ENCODE results near the gene ZFC3H1. TPM values are rescaled to one million over a fixed set of nuclear protein-coding genes. Genes with fewer than 3 reads are reported as not detected.

Gene ZFC3H1
- total and polyA plus RNA-seq, 2 of the 13 experiments (the other 11 are each of a cell fraction or from before 2014, with no cell fraction given), result 17.1 to 38.3 TPM

GRCh38 chr12:71591601-71592000, 72.0 kb downstream of the ZFC3H1 start:
- BruUV-seq (replicated peaks), result no TSS peak
- no peaks in the 10 kb centered on the region for H3K9me3 ChIP-seq (ENCODE audit: low read length)
- 10% methylated on average over 2 of the region's 2 CpGs for WGBS (ENCODE audit: low lambda C conversion rate)
- ChIA-PET CTCF (ENCODE audit: low intra/inter-chr PET ratio, low total read pairs) (no interaction called here), POLR2A (no interaction called here)
- peaks cover 19% of the 10 kb centered on the region for H3K4me1 ChIP-seq (ENCODE audit: insufficient read depth, low read length)
- no peaks in the 10 kb centered on the region for H3K36me3 ChIP-seq (replicated peaks in 1 of 2; ENCODE audit: control insufficient read depth in 1 of 2, insufficient read depth in 2 of 2, low read length in 2 of 2)
- no peak for TF ChIP-seq SAFB2 (CRISPR knock-in tag; IDR thresholded peaks at IDR 0.05; ENCODE audit: borderline replicate concordance, low read depth)
- no peak for TF ChIP-seq SNAI1 (CRISPR knock-in tag; IDR thresholded peaks at IDR 0.05; ENCODE audit: borderline replicate concordance)
- no peak for TF ChIP-seq EP300 (IDR thresholded peaks at IDR 0.05; ENCODE audit: low read depth in 2 of 2, low read length in 2 of 2)
- no peak for TF ChIP-seq EP300 (CRISPR knock-in tag; IDR thresholded peaks at IDR 0.05; ENCODE audit: borderline replicate concordance)
- TF ChIP-seq ZNF552 (CRISPR knock-in tag; IDR thresholded peaks at IDR 0.05; ENCODE audit: borderline replicate concordance), result no peak
- no peak for TF ChIP-seq ZNF75D (CRISPR knock-in tag; IDR thresholded peaks at IDR 0.05; ENCODE audit: borderline replicate concordance)
- no peak for TF ChIP-seq ZNF207 (IDR thresholded peaks at IDR 0.05; ENCODE audit: borderline replicate concordance)
- TF ChIP-seq PAWR (CRISPR knock-in tag; IDR thresholded peaks at IDR 0.05; ENCODE audit: borderline replicate concordance), result no peak
- no peak for TF ChIP-seq PTBP1 (IDR thresholded peaks at IDR 0.05; ENCODE audit: low read depth, low read length, poor library complexity, severe bottlenecking)
- TF ChIP-seq MAFG (CRISPR knock-in tag; IDR thresholded peaks at IDR 0.05), result no peak
- TF ChIP-seq KLF16 (CRISPR knock-in tag; IDR thresholded peaks at IDR 0.05), result no peak
- TF ChIP-seq, protein P1, sequence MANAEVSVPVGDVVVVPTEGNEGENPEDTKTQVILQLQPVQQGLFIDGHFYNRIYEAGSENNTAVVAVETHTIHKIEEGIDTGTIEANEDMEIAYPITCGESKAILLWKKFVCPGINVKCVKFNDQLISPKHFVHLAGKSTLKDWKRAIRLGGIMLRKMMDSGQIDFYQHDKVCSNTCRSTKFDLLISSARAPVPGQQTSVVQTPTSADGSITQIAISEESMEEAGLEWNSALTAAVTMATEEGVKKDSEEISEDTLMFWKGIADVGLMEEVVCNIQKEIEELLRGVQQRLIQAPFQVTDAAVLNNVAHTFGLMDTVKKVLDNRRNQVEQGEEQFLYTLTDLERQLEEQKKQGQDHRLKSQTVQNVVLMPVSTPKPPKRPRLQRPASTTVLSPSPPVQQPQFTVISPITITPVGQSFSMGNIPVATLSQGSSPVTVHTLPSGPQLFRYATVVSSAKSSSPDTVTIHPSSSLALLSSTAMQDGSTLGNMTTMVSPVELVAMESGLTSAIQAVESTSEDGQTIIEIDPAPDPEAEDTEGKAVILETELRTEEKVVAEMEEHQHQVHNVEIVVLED (CRISPR knock-in tag; IDR thresholded peaks at IDR 0.05; ENCODE audit: borderline replicate concordance), result no peak
- TF ChIP-seq ZNF777 (CRISPR knock-in tag; IDR thresholded peaks at IDR 0.05), result no peak
- TF ChIP-seq ZNF260 (CRISPR knock-in tag; IDR thresholded peaks at IDR 0.05; ENCODE audit: borderline replicate concordance, low read depth), result no peak
- TF ChIP-seq, protein P2, sequence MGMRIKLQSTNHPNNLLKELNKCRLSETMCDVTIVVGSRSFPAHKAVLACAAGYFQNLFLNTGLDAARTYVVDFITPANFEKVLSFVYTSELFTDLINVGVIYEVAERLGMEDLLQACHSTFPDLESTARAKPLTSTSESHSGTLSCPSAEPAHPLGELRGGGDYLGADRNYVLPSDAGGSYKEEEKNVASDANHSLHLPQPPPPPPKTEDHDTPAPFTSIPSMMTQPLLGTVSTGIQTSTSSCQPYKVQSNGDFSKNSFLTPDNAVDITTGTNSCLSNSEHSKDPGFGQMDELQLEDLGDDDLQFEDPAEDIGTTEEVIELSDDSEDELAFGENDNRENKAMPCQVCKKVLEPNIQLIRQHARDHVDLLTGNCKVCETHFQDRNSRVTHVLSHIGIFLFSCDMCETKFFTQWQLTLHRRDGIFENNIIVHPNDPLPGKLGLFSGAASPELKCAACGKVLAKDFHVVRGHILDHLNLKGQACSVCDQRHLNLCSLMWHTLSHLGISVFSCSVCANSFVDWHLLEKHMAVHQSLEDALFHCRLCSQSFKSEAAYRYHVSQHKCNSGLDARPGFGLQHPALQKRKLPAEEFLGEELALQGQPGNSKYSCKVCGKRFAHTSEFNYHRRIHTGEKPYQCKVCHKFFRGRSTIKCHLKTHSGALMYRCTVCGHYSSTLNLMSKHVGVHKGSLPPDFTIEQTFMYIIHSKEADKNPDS (CRISPR knock-in tag; IDR thresholded peaks at IDR 0.05), result no peak
- TF ChIP-seq ZMYM3 (CRISPR knock-in tag; IDR thresholded peaks at IDR 0.05), result no peak
- TF ChIP-seq ZNF670 (CRISPR knock-in tag; IDR thresholded peaks at IDR 0.05; ENCODE audit: borderline replicate concordance), result no peak
- no peak for TF ChIP-seq MXD3 (CRISPR knock-in tag; IDR thresholded peaks at IDR 0.05)
- no peak for TF ChIP-seq SIN3B (IDR thresholded peaks at IDR 0.05; ENCODE audit: low read length)
- no peaks in the 10 kb centered on the region for H3K27me3 ChIP-seq (ENCODE audit: control insufficient read depth in 1 of 2, insufficient read depth in 2 of 2, low read length in 2 of 2)
- H3K9ac ChIP-seq (ENCODE audit: insufficient read depth, low read depth, low read length), result no peak overlapping the region
- FAIRE-seq, result no peak
- peak; percentile 52 for ATAC-seq
- no peaks in the 10 kb centered on the region for H3K79me2 ChIP-seq (ENCODE audit: insufficient read depth, low read length)
- peak overlapping the region; percentile 29; the same call in 1 of the 2 replicates for H3K4me2 ChIP-seq (ENCODE audit: low read depth, low read length)
- H3K27ac ChIP-seq (ENCODE audit: extremely low read length, insufficient read depth, low read length), result no peak overlapping the region
- in situ Hi-C loops (cut with HindIII; ENCODE audit: extremely low pct_ligation_motif_present, low pct_unique_long_range_greater_than_20kb) (no loop called here), intact Hi-C loops (cut with micrococcal nuclease; ENCODE audit: unreplicated experiment) (no loop called here)
- no peaks in the 10 kb centered on the region for H4K20me1 ChIP-seq (ENCODE audit: insufficient read depth, low read length)
- no peak for DNase-seq (ENCODE audit: low spot score)
- no peak overlapping the region for H3K4me3 ChIP-seq (replicated peaks in 1 of 3; ENCODE audit: insufficient read depth in 1 of 3, low read depth in 2 of 3, low read length in 3 of 3)
- no peak overlapping the region for H2AFZ ChIP-seq (ENCODE audit: low read length)

Data from HepG2 (cell line).